GM10847 (cell line): ENCODE measurements around the gene CTNNA2.

Experiments
- POLR2A ChIP-seq: IDR thresholded peaks from 2 replicates; pipeline ENCODE4 v1.6.1; 2011; ENCODE audit not compliant: insufficient read length; ENCODE audit errors: extremely low read depth

The CTNNA2 gene

GRCh38 chr2:80298954-80299353 lies 786.1 kb downstream of the CTNNA2 start:
- no peak for TF ChIP-seq POLR2A

DNA sequence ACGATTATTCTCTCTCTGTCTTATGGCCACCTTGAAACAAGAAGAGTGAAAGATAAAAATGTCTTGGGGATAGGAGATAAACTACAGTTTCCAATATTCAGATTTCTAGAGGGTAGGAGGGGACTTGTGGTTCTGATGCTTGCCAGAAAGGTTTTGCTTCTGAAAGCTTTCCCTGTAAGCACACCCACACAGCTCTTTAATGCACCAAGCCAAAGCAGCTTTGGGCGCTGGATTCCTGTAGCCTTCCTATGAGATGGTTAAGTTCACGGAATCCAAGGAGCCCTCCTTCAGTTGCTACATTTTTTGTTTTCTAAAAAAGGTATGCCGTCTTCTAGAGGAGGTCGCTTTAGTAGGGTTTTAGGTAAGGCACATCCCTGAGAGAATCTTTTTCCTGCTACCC lies 786.8 kb downstream of the CTNNA2 start:
- TF ChIP-seq POLR2A: no peak

DNA sequence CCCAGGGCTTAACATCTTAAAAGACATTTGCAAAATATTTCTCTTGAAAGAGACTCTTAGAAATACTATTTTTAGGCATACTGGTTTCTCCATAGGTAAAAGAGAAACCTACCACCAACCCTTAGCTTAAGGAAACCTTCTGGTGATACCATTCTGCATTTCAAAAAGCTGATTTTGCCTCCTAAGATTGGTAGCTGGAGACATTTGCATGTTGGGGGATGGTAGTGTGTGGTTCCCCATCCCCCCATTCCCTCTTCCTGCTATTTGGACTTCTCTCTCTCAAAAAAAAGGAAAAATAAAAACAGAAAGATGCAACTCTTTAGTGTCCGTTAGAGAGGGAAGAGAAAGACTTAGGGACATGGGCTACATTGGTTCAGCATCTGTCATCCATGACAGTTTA lies 787.5 kb downstream of the CTNNA2 start:
- TF ChIP-seq POLR2A: no peak

DNA sequence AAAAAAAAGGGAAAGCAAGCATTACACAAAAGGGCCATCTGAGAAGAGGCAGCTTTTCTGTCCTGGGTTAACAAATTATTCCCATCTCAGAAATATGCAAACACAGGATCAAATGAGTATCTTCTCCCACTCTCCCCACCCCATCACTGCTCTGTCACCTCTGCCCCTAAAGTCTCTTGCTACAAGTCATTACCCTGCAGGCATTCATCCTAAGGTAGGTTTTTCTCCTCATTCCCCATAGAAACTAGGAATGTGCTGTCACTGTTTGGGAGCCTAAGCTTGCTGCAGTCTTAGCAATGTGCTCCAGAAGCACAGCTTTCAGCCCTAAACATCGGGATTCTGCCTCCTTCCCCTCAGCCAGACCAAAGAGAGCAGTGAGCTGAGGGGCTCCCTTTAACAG lies 788.1 kb downstream of the CTNNA2 start:
- TF ChIP-seq POLR2A: no peak

DNA sequence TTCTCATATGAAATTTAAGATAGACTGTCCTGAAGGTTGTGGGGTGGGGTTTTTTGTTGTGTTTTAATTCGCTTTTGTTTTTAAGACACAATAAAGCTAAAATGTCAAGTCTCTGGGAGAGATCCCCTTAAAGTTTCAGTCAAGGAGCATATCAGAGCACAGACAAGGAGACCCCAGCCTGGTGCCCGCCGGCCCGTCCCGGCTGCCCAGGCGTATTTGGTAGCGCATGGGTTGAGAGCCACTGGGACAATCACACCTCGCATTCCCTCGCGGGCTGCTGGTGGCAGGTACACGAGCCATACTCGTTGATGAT lies 789.1 kb downstream of the CTNNA2 start:
- TF ChIP-seq POLR2A: no peak

GRCh38 chr2:80302314-80303005 lies 789.6 kb downstream of the CTNNA2 start:
- TF ChIP-seq POLR2A: no peak

GRCh38 chr2:80303006-80303908 lies 790.4 kb downstream of the CTNNA2 start:
- TF ChIP-seq POLR2A: no peak

DNA sequence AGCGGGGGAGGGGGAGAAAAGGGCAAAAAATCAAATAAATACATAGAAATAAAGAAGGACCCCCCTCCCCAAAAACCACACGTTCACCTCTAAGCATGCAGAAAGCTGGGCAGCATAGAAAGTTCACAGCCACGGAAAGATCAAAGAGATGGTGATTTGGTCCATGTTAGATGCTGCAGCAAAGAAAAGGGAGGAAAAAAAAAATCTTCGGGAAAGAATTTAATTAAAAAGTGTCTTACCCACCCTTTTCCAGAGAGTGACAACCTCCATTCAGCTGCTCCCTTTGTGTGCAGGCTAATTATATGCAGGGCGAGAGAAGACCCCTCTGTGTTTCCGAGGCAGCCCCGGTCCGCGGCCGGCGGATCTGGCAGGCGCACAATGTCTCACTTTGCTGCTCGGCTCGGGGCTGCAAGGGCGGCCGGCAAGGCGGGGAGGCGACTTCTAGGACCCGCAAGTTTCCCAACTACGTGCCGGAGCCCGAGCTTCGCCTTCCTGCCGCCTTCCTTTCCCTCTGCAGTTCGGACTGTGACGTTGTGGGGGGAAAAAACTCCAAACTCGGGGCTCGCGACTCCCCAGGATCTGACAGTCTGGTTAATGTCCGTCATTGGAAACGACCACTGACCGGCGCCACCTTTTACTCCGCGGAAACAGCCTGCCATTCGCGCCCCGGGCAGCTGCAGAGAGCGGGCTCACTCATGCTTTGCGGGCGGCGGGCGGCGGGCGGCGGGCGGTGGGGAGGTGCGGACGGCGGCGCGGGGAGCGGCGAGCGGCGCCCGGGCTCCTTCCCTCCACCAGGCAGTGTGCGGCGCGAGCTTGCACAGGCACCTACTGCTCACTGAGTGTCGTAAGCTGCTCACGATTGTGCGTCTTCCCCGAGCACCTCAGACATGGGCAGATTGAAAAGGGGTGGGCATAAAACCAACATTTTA lies 791.3 kb downstream of the CTNNA2 start, which contains the start of gene LRRTM1:
Gene LRRTM1 (minus strand): TSS at position 844 of the 929 bp plus-strand sequence. CDS start 933 bp downstream, outside the sequence.
- no peak for TF ChIP-seq POLR2A

GRCh38 chr2:80311304-80311703 lies 798.5 kb downstream of the CTNNA2 start:
- no peak for TF ChIP-seq POLR2A

DNA sequence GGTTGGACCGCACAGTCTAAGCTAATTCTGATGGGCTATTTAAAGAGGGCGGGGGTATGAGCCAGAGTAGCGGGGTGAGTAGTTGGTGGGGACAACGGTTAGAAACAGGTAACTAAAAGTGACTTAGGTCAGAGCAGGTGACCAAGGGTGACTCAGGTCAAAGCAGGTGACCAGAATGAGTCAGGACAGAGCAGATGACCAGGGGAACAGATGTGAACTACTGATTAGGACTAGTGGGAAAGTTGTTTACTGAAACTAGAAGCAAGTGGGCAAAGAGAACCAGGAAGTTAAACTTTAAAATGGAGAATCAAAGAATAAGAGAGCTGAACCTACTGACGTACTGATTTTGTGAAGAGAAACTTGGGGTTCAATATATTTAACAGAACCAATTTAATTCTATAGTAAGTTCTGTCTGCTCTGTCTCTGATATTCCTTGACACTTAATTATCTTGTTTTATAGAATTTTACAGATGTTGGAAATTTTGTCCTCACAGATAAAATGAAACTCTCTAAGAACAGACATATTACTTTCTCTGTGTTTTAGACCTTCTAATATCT lies 799.5 kb downstream of the CTNNA2 start:
- TF ChIP-seq POLR2A: no peak

DNA sequence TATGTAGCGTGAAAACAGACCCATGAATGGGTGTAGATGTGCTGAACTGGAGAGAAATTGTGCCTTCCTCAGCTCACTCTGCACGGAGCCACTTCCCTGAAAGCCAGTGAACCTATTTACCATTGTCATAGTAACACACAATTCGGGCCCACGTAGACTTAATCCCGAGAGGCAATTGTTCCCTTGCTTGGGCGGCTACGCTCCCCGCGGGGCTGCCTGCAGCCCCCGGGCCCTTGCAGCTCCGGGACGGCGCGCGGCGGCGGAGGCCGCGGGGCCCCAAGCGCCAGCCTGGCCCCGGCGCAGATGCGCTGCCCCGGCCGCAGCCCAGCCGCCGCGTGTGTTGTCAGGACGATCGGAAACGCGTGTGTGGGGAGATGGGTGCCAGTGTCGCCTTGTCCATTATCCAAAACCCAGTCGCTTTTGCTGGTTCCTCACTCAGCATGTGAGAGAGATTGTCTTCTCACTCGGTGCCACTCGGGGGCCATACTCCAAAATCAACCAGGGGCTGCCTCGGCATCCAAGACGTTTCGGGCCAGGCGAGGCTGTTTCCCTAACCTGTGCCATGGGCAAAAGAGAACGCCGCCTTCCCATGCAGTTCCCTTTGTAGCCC lies 809.6 kb downstream of the CTNNA2 start:
- no peak for TF ChIP-seq POLR2A

- TF ChIP-seq POLR2A: no peak
These were observed 810.1 kb downstream of the CTNNA2 start for GRCh38 chr2:80322958-80323357.

DNA sequence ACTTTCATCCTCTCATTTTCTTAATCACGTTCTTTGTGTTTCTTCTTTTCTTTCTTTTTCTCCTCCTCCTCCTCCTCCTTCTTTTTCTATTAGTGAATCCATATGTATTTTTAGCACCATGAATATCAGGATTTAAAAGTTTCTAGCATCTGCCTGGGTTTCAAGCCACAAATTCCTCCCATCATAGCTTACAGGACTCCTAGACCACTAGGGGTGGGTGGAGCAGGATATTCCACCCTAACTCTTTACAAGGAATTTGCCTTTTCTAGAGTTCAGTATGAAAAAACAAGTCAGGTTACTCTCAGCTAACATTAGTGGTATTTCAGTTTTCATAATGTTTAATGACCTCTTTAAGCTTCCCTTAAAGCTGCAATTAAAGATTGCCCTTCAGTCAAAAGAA lies 810.8 kb downstream of the CTNNA2 start:
- TF ChIP-seq POLR2A: no peak

- no peak for TF ChIP-seq POLR2A
These were observed 811.7 kb downstream of the CTNNA2 start for GRCh38 chr2:80324525-80324924.

GRCh38 chr2:80326214-80326613 lies 813.4 kb downstream of the CTNNA2 start:
- no peak for TF ChIP-seq POLR2A
